NOMO-1 (cell line): ENCODE measurements around the gene C12orf57.

Experiments
- DNase-seq, 2 experiments: peaks; one replicate each; lab custom pipeline; 2025; ENCODE audit not compliant: unreplicated experiment in 2 of 2; lab: John Stamatoyannopoulos, UW

The C12orf57 gene

DNA sequence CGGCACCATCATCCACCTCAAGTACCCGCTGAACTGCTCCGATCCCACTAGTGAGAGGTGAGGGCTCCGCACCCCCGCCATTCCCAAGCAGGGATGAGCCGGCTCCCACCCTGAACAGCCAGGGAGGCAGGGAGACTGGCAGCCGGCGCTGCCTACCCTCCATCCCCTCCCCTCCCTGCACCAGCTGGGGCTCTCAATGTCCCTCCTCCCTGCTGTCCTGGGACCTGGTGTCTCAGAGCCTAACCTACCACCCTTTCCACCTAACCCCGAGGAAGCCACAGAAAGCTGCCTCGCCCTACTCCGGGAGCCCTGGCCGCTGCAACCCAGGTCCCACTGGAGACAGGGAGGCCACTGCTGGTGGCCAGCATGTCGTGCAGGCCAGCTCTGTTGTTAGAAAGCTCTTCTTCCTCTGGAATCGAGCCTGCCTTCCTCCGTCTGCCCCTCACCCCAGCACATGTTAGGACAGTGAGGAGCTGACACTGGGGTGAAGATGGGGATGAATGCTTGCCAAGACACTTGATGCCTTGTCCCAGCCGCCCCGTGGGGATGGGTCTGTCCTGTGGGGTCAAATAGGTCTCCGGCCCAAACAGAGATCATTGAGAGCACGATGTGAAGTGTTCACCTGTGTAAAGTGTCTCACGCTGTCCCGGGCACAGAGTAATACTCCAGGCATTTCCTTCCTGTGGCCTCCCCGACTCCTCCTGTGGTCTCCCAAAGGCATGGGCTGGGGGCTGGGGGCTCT lies 8.5 kb downstream of the C12orf57 start:
- no peak for DNase-seq

DNA sequence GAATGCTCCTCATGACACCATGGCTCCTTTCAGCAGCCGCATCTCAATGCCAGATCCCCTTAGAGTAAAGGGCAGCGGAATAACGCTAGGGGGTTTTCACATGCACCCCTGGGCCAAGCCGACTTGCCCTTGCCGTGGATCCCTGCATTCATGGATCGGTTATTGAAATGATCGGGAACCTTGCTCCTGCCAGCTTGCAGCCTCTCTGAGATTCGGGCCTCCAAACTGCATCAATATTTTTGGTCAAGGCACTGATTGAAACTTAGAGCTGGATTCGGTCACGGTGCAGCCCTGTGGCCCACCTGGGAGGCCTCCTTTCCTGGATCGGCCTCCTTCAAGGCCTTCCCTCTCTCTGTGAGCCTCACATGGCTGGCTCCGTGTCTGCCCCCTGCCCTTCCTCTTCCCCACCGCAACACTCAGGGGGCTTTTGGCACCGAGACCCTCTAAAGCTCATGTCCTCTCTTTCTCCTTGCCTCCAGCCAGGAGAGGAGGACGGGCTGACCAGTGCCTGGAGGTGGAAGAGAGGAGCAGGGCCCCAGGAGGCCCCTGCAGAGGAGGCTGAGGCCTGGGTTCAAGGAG lies 9.1 kb downstream of the C12orf57 start:
- no peak for DNase-seq

DNA sequence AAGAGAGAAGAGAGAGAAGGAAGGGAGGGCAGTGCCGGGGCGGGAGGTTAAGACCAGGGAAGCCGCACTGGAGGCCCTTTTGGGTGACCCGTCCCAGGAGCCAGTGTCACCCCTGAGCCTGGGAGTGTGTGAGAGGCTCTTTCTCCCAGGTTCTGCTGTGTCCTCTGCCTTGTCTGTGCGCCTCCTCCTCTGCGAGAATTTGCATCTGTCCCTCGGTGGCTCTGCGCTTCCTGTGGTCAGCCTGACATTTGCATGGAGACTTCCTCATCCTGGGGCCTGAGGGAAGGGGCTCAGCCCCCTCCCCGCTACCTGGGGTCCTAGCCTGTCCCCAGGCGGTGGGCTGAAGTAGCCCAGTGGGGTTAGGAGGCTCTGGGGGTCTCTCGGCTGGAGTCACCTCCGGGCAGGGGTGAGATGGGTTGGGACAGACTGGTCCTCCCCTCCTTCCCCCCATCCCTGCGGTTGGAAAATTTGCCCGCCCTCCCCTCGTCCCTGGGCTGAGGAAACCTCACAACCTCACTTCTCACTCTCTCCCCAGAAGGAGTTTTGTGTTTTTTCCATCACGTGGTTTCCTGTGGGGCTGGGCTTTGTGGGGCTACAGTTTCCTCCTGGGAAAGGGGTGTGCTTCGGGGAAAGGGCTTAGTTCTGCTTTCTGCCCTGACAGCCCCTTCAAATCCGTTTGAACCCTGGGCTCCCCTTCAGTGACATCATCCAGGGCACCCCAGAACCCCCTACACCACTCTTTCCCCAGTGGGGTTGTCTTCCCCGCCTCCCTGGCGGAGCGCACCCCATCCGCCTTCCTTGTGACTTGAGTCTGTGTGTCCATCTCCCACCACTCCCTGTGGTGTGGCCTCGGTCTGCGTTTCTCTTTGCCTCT lies 9.9 kb downstream of the C12orf57 start:
- DNase-seq = peak; percentile 95 to 96

DNA sequence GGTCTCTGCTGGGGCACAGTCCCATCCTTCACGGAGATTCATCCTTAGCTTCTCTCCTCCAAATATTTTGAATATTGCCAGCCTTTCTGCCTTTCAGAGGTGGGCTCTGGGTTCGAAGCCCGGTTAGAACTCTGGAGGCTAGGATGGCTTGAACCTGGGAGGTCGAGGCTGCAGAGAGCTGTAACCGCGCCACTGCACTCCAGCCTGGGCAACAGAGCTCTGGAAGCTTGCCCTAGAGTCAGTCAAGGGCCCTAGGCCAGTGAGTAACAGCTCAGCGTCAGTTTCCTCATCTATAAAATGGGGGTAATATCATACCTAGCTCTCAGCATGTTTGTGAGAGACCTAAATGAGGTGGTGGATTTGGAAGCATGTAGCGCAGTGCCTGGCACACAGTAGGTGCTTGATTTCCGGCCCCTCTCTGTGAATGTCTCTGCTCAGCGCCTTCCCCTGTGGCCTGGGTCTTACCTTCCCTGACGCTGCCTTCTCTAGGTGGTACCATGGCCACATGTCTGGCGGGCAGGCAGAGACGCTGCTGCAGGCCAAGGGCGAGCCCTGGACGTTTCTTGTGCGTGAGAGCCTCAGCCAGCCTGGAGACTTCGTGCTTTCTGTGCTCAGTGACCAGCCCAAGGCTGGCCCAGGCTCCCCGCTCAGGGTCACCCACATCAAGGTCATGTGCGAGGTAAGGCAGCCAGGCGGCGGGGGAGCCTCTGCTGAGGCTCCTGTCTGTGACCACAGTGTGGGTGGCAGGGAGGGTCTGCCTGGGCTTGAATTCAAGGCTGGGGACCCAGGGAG lies 10.7 kb downstream of the C12orf57 start:
- DNase-seq = no peak

DNA sequence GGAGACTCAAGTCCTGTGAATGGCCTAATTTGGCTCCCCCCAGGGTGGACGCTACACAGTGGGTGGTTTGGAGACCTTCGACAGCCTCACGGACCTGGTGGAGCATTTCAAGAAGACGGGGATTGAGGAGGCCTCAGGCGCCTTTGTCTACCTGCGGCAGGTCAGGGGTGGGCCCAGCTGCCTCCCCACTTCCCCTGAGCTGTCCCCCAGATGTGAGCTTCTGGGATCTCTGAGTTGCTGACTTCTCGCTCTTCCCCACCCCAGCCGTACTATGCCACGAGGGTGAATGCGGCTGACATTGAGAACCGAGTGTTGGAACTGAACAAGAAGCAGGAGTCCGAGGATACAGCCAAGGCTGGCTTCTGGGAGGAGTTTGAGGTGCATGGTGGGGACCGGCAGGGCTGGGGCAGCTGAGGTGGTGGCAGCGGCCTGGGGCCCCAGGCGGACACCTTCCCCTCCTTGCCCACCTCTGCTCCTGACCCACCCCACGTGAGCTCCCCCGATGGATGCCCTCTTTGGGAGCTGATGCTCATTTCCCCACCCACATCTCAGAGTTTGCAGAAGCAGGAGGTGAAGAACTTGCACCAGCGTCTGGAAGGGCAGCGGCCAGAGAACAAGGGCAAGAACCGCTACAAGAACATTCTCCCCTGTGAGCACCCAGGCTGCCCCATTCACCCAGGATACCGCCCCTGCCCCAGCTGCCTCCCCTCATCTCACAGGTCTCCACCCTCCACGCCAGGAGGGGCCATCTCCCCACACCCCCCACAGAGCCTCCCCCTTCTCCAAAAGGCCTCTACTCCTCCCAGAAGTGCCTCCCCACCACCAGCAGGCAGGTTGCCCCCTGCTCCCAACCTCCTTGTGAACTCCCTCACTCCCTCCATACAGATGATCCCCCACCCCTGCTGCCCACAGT lies 11.5 kb downstream of the C12orf57 start:
- no peak for DNase-seq

DNA sequence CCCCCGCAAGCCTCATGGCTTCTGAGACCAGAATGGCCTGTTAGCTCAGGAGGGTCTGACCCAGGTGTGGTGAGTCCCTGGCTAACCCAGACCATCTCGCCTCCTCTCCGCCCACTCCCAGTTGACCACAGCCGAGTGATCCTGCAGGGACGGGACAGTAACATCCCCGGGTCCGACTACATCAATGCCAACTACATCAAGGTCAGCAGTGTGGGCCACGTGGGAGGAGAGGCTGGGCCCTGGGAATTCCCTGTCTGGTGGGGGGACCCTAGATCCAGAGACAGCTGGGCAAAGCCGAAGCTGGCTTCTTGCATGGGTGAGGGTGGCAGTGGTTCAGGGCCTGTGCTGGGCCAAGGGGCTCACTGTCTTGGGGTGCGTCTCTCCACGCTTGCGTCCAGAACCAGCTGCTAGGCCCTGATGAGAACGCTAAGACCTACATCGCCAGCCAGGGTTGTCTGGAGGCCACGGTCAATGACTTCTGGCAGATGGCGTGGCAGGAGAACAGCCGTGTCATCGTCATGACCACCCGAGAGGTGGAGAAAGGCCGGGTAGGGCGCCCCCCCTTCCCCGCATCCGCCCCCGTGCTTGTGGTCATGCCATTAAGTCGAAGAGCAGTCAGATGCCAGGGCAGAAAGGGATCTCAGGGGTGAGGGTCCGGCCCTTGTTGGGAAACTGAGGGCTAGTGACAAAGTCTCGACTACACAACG lies 12.4 kb downstream of the C12orf57 start:
- no peak for DNase-seq

DNA sequence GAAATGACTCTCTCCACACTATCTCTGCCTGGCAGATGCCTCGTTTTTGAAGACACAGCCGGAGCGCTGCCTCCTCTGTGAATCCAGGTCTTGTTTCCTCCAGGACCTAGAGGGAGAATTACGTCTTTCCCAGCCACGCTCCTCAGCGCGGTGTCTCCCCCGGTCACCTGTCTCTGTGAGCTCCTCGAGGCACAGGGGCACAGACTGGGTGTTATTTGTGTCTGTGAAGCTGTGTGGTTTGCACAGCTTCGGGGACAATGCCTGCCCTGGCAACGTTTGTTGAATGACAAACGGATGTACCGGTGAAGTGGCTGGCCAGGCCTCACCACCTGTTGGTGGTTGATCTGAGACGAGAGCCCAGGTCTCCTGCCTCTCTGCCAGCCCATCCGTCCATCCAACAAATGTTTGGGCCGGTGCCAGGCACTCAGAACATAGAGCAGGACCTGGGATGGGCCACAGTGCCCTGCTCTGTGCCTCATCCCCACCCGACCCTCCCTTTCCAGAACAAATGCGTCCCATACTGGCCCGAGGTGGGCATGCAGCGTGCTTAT lies 13.4 kb downstream of the C12orf57 start:
- DNase-seq = no peak

DNA sequence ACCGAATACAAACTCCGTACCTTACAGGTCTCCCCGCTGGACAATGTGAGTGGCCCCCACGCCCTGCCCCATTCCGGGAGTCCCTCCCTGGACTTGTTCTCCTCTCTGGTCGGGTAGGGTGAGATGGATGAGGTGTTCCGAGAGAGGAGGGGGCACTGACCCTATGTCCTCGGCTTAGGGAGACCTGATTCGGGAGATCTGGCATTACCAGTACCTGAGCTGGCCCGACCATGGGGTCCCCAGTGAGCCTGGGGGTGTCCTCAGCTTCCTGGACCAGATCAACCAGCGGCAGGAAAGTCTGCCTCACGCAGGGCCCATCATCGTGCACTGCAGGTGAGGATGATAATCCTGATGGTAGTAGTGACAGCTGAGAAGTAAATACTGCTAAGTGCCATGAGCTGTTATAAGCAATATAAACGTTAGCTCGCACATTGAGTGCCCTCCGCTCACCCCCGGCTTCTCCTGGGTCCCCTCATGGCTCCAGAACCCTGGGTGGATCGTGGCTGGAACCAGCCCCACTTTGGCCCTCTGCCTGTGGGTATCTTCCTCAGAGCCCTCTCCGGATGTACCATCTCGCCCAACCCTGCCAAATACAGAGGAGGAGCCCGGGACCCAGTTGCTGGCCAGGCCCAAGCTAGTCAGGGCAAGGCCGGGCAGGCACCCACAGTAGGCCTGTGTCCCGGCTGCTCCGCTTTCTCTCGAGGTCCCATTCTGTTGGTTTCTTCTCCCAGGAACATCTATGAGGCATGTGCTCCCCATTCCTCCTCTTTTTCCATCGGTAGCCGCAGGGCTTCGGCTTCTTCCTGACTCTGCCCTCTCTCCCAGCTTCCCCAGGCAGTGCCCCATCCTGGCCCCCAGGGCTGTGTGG lies 14.2 kb downstream of the C12orf57 start:
- DNase-seq = no peak

DNA sequence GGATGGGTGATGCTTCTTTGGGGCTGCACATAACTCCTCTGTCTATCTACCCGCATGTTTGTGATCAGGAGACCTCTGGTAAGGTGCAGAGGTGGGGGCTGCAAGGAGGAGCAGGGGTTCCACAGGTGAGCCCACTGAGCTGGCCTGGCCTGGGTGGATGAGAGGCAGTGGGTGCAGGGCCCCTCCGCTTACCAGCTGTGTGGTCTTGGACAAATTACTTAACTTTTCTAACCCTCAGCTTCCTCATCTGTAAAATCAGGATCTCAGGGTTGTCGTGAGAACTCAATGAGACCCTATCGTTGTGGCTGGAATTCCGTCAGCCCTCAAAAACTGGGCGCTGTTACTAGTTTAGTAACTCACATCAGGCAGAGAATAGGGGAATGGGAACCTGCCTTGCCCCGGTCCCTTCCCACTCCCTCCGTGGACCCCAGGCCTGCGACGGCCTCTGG lies 14.8 kb downstream of the C12orf57 start:
- peak in 1 of 2 experiments; percentile 48 for DNase-seq

DNA sequence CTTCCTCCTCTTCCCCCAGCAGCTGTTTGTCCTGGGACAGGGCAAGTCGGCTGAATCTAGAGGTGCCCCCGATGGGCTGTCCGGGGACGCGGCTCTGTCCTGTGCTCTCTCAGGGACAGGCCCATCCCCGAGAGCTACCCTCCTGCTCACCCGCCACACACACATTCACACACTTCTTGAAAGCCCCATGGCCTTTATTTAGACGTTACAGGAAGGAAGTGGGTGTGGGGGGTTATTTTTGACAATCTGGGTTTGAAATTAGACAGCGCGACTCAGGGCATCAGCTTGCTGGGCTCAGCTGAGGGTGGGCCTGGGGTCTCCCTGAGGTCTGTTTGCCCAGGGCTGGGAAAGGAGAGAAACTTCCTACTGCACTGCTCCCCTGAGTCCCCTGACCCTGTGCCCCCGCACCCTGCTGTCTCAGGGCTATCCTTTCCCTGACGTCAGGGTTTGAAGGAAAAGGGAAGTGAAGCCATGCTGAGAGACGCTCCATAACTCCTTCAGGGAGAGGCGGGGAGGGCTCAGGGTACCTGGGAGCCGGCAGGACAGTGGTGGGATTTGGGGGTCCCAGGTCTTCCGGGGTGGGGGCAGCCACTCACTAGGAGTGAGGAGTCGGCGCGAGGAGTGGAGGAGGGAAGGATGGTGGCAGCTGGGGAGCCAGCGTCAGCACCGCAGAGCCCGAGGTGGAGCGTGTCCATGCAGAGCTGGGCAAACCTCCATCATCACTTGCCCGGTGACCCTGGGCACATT lies 15.4 kb downstream of the C12orf57 start:
- peak; percentile 82 to 94 for DNase-seq

DNA sequence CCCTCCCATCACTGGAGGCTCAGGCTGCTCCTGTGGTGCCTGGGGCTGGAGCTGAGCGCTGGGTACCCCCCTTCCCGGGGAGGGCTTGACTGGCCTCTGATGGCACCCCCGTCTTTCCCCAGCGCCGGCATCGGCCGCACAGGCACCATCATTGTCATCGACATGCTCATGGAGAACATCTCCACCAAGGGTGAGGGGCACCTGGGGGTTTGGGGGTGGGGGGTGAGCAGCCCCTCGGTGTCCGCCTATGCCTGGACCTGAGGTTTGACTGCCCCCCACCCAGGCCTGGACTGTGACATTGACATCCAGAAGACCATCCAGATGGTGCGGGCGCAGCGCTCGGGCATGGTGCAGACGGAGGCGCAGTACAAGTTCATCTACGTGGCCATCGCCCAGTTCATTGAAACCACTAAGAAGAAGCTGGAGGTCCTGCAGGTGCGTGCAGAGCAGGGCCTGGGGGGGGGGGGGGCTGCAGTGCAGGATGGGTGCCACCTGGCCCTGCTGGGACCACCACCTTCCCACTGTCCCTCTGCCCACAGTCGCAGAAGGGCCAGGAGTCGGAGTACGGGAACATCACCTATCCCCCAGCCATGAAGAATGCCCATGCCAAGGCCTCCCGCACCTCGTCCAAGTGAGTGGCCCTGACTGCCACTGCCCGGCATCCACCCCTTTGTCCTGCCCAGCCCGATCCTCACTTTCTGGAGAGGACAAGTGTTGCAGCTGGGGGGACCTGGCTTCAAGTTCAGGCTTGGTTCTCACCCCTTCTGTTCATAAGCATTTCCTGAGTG lies 16.2 kb downstream of the C12orf57 start:
- no peak for DNase-seq

DNA sequence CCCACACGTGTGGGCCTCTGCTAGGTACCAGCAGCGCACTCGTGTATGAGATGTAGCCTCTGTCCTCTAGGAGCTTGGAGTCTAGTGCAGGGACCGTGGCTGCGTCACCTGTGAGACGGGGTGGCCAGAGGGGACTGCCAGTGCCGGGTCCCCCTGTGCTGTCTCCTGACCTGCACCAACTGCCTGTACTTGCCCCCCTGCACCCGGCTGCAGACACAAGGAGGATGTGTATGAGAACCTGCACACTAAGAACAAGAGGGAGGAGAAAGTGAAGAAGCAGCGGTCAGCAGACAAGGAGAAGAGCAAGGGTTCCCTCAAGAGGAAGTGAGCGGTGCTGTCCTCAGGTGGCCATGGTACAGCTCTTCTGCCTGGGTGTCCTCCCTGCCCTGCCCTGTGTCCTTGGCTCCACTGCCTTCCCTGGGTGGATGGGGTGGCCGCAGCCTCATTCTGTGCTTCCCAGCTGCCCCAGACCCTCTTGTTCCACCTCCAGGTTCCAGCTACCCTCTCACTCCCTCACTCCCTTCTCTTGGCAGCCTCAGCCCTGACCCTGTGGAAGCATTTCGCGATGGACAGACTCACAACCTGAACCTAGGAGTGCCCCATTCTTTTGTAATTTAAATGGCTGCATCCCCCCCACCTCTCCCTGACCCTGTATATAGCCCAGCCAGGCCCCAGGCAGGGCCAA lies 16.9 kb downstream of the C12orf57 start:
- peak; percentile 59 to 62 for DNase-seq

DNA sequence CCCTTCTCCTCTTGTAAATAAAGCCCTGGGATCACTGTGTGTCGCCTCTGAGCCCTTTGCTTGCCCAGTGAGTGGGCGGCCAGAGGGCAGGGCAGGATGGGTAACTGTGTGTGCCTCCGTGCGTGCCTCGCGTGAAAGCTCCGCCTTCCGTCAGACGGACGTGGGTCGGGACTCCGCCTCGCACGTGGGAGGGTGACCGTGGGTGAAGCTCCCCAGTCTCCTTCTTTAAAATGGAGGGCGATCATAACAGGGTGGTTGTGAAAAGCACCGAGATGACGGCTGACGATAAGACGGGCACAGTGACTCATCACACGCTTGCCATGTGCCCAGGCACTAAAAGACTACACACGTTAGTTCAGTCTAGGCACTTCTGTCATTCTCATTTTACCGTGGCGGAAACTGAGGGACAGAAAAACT lies 17.5 kb downstream of the C12orf57 start:
- peak; percentile 12 to 61 for DNase-seq

DNA sequence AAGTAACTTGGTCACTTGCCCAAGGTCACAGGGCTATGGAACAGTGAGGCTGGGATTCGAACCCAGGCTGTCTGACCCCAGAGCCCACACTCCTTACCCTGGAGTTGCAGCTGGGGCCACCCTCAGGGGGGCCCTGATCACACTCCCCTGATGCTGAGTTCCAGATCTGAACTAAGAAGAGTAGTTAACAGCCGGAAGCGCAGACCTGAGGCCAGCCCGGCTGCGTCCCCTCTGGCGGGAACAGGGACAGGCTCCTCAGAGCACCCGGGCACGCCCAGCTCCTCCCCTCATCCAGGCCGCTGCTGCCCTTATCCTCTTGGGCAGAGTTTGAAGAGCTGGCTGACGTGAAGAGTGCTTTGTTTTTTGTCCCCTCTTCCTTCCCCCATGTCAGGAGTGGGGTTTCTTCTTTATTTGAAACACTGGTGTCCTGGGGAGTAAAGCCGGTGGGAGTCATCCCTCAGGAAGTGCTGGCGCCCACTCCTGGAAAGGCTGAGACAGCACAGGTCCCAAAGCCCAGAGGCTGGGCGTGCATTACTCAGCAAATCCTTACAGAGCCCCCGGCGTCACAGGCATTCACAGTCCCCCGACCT lies 18.0 kb downstream of the C12orf57 start:
- DNase-seq = peak; percentile 71 to 83

DNA sequence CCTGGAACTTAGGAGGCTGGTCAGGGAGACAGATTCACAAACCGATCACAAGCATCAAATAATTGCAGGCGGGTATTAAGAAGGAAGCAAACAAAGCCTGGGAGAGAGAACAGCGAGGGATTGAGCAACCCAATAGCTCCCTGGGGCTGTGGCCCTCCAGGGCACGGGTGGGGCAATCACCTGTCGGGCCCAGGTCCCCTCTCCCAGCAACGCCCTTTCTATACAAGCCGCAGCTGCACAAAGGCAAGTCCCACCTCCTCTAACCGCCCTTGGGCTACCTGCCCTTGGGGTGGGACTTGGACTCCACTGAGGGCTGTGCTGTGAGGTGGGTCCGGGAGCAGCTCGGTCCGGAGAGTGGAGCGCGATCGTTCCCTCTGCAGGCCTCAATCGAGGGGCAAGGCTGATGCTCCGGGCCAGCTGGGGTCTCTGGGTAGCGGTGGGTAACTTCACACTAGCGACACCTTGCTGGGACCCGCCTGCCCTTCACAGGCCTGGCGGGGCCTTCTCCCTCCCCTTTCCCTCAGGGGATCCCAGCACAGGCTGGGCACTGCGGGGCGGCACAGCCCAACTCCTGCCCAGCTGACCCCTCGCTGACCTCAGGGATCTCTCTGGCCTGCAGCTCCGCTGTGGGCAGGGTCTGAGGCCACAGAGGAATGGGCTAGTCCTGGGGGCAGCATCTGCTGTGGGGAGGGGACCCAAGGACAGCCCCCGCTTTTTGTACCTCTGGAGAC lies 18.6 kb downstream of the C12orf57 start:
- peak; percentile 52 to 55 for DNase-seq
